Vagina (tissue), 2 donors: Measurements from ENCODE around the gene PMFBP1.

ENCODE experiments used
- CTCF ChIP-seq, 3 experiments: fragments of 450-650 bp in 2 of 3; fragments of 200-600 bp in 1 of 3; sonication (generic) in 1 of 3; IDR thresholded peaks; one replicate each; pipeline ENCODE4 v1.5.1; 2017 to 2019; ENCODE audit warnings: antibody characterized with exemption in 3 of 3, mild to moderate bottlenecking in 2 of 3, moderate library complexity in 2 of 3
- POLR2A ChIP-seq, 2 donors: fragments of 450-650 bp; IDR thresholded peaks; one replicate each; pipeline ENCODE4 v1.6.1; 2017; ENCODE audit warnings: antibody characterized with exemption in 2 of 2, mild to moderate bottlenecking in 2 of 2, moderate library complexity in 2 of 2
- POLR2AphosphoS5 ChIP-seq, 2 donors: sonication (generic); formaldehyde crosslinking; IDR thresholded peaks; one replicate each; pipeline ENCODE4 v1.9.0; 2017; ENCODE audit warnings: antibody characterized with exemption in 2 of 2, mild to moderate bottlenecking in 2 of 2, low read depth in 1 of 2; ENCODE audit not compliant: insufficient read depth in 1 of 2

GRCh38 chr16:72094266-72094610, 77.7 kb downstream of the PMFBP1 start:
- TF ChIP-seq CTCF (IDR thresholded peaks at IDR 0.05) (no peak), POLR2A (IDR thresholded peaks at IDR 0.05) (no peak), POLR2AphosphoS5 (IDR thresholded peaks at IDR 0.05; ENCODE audit: insufficient read depth in 1 of 2, low read depth in 1 of 2) (no peak)
